HepG2 (cell line): ENCODE data around the gene FGF18. TPM values are rescaled to one million over a fixed set of nuclear protein-coding genes. Genes with fewer than 3 reads are reported as not detected.

Experiments used
- ARID3A ChIP-seq: IDR thresholded peaks from 2 replicates; pipeline ENCODE4 v1.6.1; 2012; ENCODE audit warnings: low read depth, low read length, improper control_type of control experiment
- DMAP1 ChIP-seq: IDR thresholded peaks from 2 replicates; pipeline ENCODE4 v1.6.1; 2016
- E2F5 ChIP-seq: sonication (generic); formaldehyde crosslinking; conservative IDR thresholded peaks from 2 replicates; pipeline ENCODE4 v1.4.0; 2020; ENCODE audit warnings: missing genetic modification reagents
- ETV5 ChIP-seq: IDR thresholded peaks from 2 replicates; pipeline ENCODE4 v1.6.1; 2018; ENCODE audit warnings: missing biosample characterization, missing genetic modification reagents, inconsistent platforms, borderline replicate concordance
- GRHL1 ChIP-seq: sonication (generic); formaldehyde crosslinking; conservative IDR thresholded peaks from 2 replicates; pipeline ENCODE4 v1.8.0; 2022; ENCODE audit warnings: missing genetic modification reagents
- KMT2B ChIP-seq: IDR thresholded peaks from 2 replicates; pipeline ENCODE4 v1.6.1; 2016; ENCODE audit warnings: missing genetic modification reagents, missing compliant biosample characterization
- MIER3 ChIP-seq: IDR thresholded peaks from 2 replicates; pipeline ENCODE4 v1.6.1; 2016; ENCODE audit warnings: missing compliant biosample characterization, borderline replicate concordance
- MLLT10 ChIP-seq: sonication (generic); formaldehyde crosslinking; IDR thresholded peaks from 2 replicates; pipeline ENCODE4 v1.4.0; 2020; ENCODE audit warnings: missing genetic modification reagents
- MYPOP ChIP-seq: sonication (generic); formaldehyde crosslinking; IDR thresholded peaks from 2 replicates; pipeline ENCODE4 v1.8.1; 2023; ENCODE audit warnings: mild to moderate bottlenecking, moderate library complexity, missing genetic modification reagents
- NKX3-1 ChIP-seq: sonication (generic); formaldehyde crosslinking; IDR thresholded peaks from 2 replicates; pipeline ENCODE4 v1.5.0; 2020; ENCODE audit warnings: missing genetic modification reagents
- ZBTB38 ChIP-seq: sonication (generic); formaldehyde crosslinking; IDR thresholded peaks from 2 replicates; pipeline ENCODE4 v1.5.1; 2020; ENCODE audit warnings: mild to moderate bottlenecking, missing genetic modification reagents
- ZBTB46 ChIP-seq: sonication (generic); formaldehyde crosslinking; IDR thresholded peaks from 2 replicates; pipeline ENCODE4 v1.4.0; 2020; ENCODE audit warnings: mild to moderate bottlenecking, missing genetic modification reagents, borderline replicate concordance
- ZGPAT ChIP-seq: IDR thresholded peaks from 2 replicates; pipeline ENCODE4 v1.6.1; 2016; ENCODE audit warnings: mild to moderate bottlenecking
- ZMYM4 ChIP-seq: sonication (generic); formaldehyde crosslinking; IDR thresholded peaks from 2 replicates; pipeline ENCODE4 v1.8.1; 2023; ENCODE audit warnings: mild to moderate bottlenecking, missing genetic modification reagents
- ZNF496 ChIP-seq: sonication (generic); formaldehyde crosslinking; IDR thresholded peaks from 2 replicates; pipeline ENCODE4 v1.8.1; 2023; ENCODE audit warnings: mild to moderate bottlenecking, moderate library complexity, missing genetic modification reagents; ENCODE audit not compliant: insufficient replicate concordance
- ZNF549 ChIP-seq: sonication (generic); formaldehyde crosslinking; IDR thresholded peaks from 2 replicates; pipeline ENCODE4 v1.5.0; 2020; ENCODE audit warnings: missing genetic modification reagents
- ZNF614 ChIP-seq: IDR thresholded peaks from 2 replicates; pipeline ENCODE4 v1.6.1; 2018; ENCODE audit warnings: missing biosample characterization, missing genetic modification reagents, inconsistent platforms, borderline replicate concordance
- ZNF691 ChIP-seq: sonication (generic); formaldehyde crosslinking; IDR thresholded peaks from 2 replicates; pipeline ENCODE4 v1.4.0; 2020; ENCODE audit warnings: missing genetic modification reagents, low read depth, mild to moderate bottlenecking, borderline replicate concordance
- ZNF747 ChIP-seq: sonication (generic); formaldehyde crosslinking; IDR thresholded peaks from 2 replicates; pipeline ENCODE4 v1.8.1; 2023; ENCODE audit warnings: missing genetic modification reagents, mild to moderate bottlenecking, borderline replicate concordance
- polyA plus RNA-seq, 8 experiments: library from polyadenylated mRNA; depleted of rRNA in 3 of 8; stranded (reverse) in 7 of 8; unstranded in 1 of 8; fragments of >200 nt; fragmentation: Illumina TruSeq in 4 of 8; extraction: Trizol in 4 of 8; gene quantifications; 2 replicates each; pipeline versions ENCODE4 v1.2.1 to v1.2.3, GENCODE V29; 2011 to 2016; ENCODE audit warnings: low read depth in 4 of 8, missing spikeins in 1 of 8, mixed read lengths in 1 of 8; ENCODE audit not compliant: insufficient read depth in 1 of 8
- total RNA-seq, 5 experiments: library from RNA; depleted of rRNA; stranded (reverse); fragments of >200 nt; fragmentation: Illumina TruSeq; extraction: Trizol; gene quantifications; 2 replicates each; pipeline ENCODE4 v1.2.3, GENCODE V29; 2016; ENCODE audit warnings: low read depth in 1 of 5

The FGF18 gene
- total and polyA plus RNA-seq, 2 of the 13 experiments (the other 11 are each of a cell fraction or from before 2014, with no cell fraction given): not detected

- no peak for TF ChIP-seq MLLT10 (CRISPR knock-in tag)
- TF ChIP-seq ZNF747: peak; percentile 93
- TF ChIP-seq ZBTB38: peak; percentile 67; the same call in 1 of the 2 replicates
- TF ChIP-seq ETV5 (CRISPR knock-in tag): peak; percentile 42; the same call in 1 of the 2 replicates
- no peak for TF ChIP-seq ZNF691 (CRISPR knock-in tag)
- peak; percentile 91 for TF ChIP-seq DMAP1 (CRISPR knock-in tag)
- no peak for TF ChIP-seq ZNF496
- no peak for TF ChIP-seq GRHL1 (CRISPR knock-in tag)
- peak; percentile 67; the same call in 1 of the 2 replicates for TF ChIP-seq MIER3
- peak; percentile 33; the same call in 1 of the 2 replicates for TF ChIP-seq MYPOP
- TF ChIP-seq E2F5 (CRISPR knock-in tag): peak; percentile 91
- TF ChIP-seq ARID3A: no peak
- peak; percentile 79 for TF ChIP-seq KMT2B (CRISPR knock-in tag)
- no peak for TF ChIP-seq ZBTB46
- TF ChIP-seq ZNF614 (CRISPR knock-in tag): peak; percentile 85; the same call in 1 of the 2 replicates
- peak; percentile 90 for TF ChIP-seq ZMYM4
- no peak for TF ChIP-seq ZNF549 (CRISPR knock-in tag)
- TF ChIP-seq ZGPAT (CRISPR knock-in tag): peak; percentile 82
- no peak for TF ChIP-seq NKX3-1 (CRISPR knock-in tag)
Measured at GRCh38 chr5:171387345-171387969, 32.0 kb upstream of the FGF18 start, which contains the start of gene NPM1 (continued).
